ENCODE data around the gene TMEFF2. TPM values are rescaled to one million over a fixed set of nuclear protein-coding genes. Genes with fewer than 3 reads are reported as not detected.

TMEFF2 gene
- total and polyA plus RNA-seq, 2 experiments from 2014 or later = 1.7 to 2.2 TPM

DNA sequence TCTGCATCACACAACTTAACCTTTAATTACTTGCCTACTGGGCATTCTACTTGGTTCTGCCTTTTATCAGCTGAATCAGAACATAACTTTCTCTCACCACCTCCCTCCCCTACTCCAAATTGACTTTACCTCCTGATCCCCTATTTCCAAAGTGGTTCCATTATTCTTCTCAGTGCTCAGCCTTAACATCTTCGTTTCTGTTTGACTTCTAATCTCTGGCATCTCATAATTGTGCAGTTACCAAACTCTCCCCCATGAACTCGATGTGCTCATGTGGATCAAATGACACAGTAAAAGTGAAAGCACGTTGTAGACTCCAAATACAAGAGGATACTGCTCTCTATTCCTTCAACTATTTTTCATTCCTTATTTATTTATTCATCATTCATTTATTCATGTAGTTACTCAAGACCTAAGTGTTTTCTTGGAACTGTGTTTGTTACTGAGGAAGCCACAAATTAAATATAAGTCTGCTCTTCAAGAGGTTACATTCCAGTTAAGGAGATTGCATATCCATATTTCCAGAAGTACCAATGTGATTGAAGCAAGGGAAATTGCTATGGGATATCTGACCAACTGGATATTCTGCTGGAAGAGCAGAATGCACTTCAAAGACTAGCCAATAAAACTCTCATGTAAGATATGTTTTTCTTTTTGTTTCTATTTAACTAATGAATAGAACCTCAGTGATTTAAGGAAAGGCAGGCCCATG is 158.8 kb downstream of the TMEFF2 start (continued):
- no peak for TF ChIP-seq ZNF462 (CRISPR knock-in tag; IDR thresholded peaks at IDR 0.05)
- no peak for TF ChIP-seq EZH2 (IDR thresholded peaks at IDR 0.05; ENCODE audit: low read depth, unreplicated experiment)

GRCh38 chr2:192030856-192031255 is 163.9 kb downstream of the TMEFF2 start:
- Histone ChIP-seq H2AFZ (no peak overlapping the region), H3F3A (replicated peaks; ENCODE audit: low read depth) (no peaks in the 10 kb centered on the region), H3K9me2 (ENCODE audit: insufficient read depth) (no peaks in the 10 kb centered on the region), H3K27ac (ENCODE audit: low read depth) (no peak overlapping the region), H3K4me1 (ENCODE audit: insufficient read depth) (peaks cover 14% of the 10 kb centered on the region; the same call in 1 of the 2 replicates), H3K27me3 (ENCODE audit: insufficient read depth) (no peaks in the 10 kb centered on the region), H3K4me3 (no peak overlapping the region), H3K4me2 (no peak overlapping the region), H3K36me3 (ENCODE audit: insufficient read depth) (no peaks in the 10 kb centered on the region), H4K20me1 (replicated peaks; ENCODE audit: insufficient read depth) (no peaks in the 10 kb centered on the region), H3K79me2 (replicated peaks; ENCODE audit: insufficient read depth) (no peaks in the 10 kb centered on the region)
- Mint-ChIP-seq H3K27ac (no peak overlapping the region), H3K27me3 (ENCODE audit: insufficient read depth, low read depth, poor library complexity) (no peaks in the 10 kb centered on the region), H3K36me3 (ENCODE audit: low read depth) (peaks cover 3% of the 10 kb centered on the region; the same call in 1 of the 3 replicates), H3K9me3 (no peaks in the 10 kb centered on the region), H3K4me1 (peaks cover 30% of the 10 kb centered on the region), H3K4me3 (no peak overlapping the region)
- DNase-seq (ENCODE audit: low spot score) = no peak
- no peak for ATAC-seq
- TF ChIP-seq ZNF331 (CRISPR knock-in tag; IDR thresholded peaks at IDR 0.05; ENCODE audit: low read depth) = no peak
- no peak for TF ChIP-seq EZH2 (IDR thresholded peaks at IDR 0.05; ENCODE audit: low read depth, unreplicated experiment)
- no peak for TF ChIP-seq ZNF114 (CRISPR knock-in tag; IDR thresholded peaks at IDR 0.05)
- no peak for TF ChIP-seq POLR2AphosphoS5 (IDR thresholded peaks at IDR 0.05; ENCODE audit: low read depth)
- TF ChIP-seq ETS1 (IDR thresholded peaks at IDR 0.05) = no peak
- TF ChIP-seq EZH2phosphoT487 (IDR thresholded peaks at IDR 0.05; ENCODE audit: unreplicated experiment) = no peak
- TF ChIP-seq NANOG (IDR thresholded peaks at IDR 0.05; ENCODE audit: borderline replicate concordance) = no peak
- TF ChIP-seq CREB1 (CRISPR knock-in tag; IDR thresholded peaks at IDR 0.05; ENCODE audit: low read depth) = no peak
- TF ChIP-seq STAT1 (IDR thresholded peaks at IDR 0.05; ENCODE audit: unreplicated experiment) = no peak
- no peak for TF ChIP-seq REST (IDR thresholded peaks at IDR 0.05; ENCODE audit: unreplicated experiment)
- TF ChIP-seq JUNB (IDR thresholded peaks at IDR 0.05; ENCODE audit: unreplicated experiment) = no peak
